LNCAP (cell line): ENCODE data around the gene OR6J1.

ENCODE experiments used
- TF ChIP-seq, protein P1 (sequence below): fragments of 450-650 bp; IDR thresholded peaks from 2 replicates; pipeline ENCODE4 v1.5.1; 2017; ENCODE audit warnings: mild to moderate bottlenecking

Gene OR6J1

DNA sequence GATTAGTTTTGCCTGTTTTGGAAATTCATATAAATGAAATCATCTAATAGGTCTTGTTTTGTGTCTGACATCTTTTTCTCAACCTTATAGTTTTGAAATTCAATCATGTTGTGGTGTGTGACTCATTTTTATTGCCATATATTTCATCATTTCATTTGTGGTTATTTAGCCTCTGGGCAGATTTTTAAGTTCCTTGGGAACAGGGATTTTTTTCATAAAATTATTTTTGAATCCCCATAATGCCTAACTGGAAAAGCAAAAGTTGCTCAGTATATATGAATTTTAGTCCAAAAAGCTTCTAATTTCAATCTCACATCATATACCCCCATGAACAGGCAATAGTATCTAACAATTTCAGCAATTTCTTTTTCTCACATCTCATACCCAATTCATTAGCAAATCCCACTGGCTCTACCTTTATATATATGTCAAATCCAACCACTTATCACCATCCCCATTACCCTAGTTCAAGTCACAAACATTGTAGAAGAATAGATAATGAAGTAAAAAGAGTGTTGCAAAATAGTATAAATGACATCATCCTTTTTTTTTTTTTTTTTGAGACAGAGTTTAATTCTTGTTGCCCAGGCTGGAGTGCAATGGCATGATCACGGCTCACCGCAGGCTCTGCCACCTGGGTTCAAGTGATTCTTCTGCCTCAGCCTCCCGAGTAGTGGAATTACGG is 2.6 kb upstream of the OR6J1 start:
- TF ChIP-seq, protein P1, sequence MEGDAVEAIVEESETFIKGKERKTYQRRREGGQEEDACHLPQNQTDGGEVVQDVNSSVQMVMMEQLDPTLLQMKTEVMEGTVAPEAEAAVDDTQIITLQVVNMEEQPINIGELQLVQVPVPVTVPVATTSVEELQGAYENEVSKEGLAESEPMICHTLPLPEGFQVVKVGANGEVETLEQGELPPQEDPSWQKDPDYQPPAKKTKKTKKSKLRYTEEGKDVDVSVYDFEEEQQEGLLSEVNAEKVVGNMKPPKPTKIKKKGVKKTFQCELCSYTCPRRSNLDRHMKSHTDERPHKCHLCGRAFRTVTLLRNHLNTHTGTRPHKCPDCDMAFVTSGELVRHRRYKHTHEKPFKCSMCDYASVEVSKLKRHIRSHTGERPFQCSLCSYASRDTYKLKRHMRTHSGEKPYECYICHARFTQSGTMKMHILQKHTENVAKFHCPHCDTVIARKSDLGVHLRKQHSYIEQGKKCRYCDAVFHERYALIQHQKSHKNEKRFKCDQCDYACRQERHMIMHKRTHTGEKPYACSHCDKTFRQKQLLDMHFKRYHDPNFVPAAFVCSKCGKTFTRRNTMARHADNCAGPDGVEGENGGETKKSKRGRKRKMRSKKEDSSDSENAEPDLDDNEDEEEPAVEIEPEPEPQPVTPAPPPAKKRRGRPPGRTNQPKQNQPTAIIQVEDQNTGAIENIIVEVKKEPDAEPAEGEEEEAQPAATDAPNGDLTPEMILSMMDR, result no peak

DNA sequence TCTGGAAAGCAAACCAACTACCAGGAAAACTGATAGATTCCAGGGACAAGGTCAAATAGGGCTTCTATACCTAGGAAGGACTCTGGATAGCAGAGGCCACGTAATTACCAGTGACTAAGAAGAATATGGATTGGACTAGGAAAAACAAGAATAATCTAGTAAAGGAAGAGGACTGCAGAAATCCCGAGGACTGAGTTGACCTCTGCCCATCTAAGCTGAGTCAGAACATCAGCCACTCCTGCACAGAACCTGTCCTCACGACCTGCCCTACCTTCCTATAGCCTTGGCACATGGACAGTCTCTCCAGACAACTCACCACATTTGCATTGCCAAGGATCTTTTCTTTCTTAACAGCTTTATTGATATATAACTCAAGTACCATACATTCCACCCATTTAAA is 2.3 kb downstream of the OR6J1 start:
- TF ChIP-seq, protein P1, result no peak

DNA sequence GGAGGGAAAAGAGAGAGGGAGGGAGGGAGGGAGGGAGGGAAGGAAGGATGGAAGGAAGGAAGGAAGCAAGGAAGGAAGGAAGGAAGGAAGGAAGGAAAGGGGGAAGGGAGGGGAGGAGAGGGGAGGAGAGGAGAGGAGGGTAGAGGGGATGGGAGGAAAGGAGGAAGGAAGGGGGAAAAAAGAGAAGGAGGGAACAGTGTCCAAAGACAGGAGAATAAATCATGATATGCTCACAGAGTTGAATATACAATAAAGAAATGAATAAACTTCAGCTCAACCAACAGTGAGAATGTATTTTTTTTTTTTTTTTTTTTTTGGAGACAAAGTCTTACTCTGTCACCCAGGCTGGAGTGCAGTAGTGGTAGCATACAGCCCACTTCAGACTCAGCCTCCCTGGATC is 4.0 kb downstream of the OR6J1 start:
- TF ChIP-seq, protein P1, result no peak

DNA sequence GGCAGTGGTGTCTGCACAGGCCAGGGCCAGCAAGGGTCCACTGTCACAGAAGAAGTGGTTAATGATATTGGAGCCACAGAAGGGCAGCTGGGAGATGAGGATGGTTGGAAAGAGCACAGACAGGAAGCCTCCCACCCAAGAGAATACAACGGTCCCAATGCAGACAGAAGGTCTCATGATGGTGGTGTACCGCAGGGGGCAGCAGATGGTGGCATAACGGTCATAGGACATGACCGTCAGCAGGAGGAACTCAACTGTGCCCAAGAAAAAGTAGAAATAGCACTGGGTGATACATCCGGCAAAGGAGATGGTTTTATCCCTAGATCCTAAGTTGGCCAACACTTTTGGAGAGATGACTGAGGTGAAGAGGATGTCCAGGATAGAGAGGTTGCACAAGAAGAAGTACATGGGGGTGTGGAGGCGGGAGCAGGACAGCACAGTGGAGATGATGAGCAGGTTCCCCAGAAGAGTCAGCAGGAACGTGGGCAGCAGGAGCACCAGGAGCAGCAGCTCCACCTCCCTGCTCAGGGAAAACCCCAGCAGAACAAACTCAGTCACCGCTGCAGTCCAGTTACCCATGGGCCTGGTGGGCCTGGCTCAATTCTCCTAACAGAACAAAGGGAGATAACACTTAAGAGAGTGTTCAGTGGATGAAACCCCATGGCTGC is 9.8 kb downstream of the OR6J1 start:
- TF ChIP-seq, protein P1, result no peak

DNA sequence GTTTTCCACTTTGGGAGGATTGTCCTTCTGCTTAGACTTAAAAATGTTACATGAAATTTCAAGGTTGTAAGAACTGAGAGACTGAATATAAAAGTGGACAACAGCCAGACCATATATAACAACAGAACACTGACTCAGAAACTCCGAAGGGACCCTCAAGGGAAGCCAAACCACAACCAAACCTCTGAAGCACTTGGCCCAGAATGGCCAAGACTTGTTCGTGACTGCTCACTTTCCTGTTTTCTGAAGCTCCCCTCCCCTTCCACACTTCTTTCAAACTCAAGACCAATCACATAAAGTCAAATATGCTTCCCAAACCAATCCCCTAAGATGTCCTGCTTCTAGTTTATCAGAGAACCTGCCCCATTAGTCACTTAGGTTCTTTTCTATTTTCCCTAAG is 13.7 kb downstream of the OR6J1 start:
- TF ChIP-seq, protein P1, result no peak

DNA sequence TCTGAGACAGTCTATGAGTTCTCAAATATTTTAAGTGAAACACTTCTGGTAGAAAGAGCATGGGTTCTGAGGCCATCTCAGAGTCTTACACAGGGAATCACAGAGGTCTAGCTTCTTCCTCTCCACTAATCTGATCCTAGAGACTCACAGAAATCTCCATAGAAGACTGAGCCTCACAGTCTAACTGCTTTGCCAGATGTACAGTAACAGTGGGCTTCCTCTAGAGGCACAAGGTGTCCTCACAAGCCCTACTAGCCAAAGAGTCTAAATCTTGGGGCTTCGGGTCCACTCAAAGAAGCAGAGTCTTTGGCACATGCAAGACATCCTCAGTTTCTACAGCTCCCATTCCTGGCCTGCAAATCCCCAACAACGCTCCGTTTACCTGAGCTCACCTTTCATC is 14.1 kb downstream of the OR6J1 start:
- TF ChIP-seq, protein P1, result no peak

DNA sequence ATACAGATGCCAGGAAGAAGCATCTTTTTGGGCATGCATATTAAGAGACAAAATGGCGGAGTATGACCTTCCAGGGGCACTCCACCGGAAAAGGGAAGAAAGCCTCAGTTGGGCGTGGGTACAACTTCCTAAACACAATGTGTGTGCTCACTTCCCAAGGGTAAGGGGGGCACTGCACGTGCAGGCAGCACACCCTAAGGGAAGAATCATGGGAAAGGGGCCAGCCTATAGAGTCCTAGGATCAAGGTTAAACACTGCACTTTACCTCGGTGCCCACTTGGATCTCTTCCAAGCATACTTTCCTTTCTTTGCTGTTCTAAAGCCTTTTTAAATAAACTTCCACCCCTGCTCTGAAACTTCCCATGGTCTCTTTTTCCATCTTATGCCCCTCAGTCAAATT is 14.8 kb downstream of the OR6J1 start:
- TF ChIP-seq, protein P1, result no peak
